Glutamatergic neuron (in vitro differentiated cells): ENCODE results near the gene SUSD4. TPM values are rescaled to one million over a fixed set of nuclear protein-coding genes. Genes with fewer than 3 reads are reported as not detected.

Source experiments
- DNase-seq: peaks from one replicate; pipeline ENCODE4 v3.0.0; 2022
- H3K27ac Mint-ChIP-seq: one replicate; pipeline ENCODE4 v1.8.0; 2020; ENCODE audit warnings: mild to moderate bottlenecking, mixed read lengths, inconsistent platforms; ENCODE audit not compliant: unreplicated experiment
- H3K27me3 Mint-ChIP-seq: one replicate; pipeline ENCODE4 v1.8.0; 2020; ENCODE audit warnings: mild to moderate bottlenecking, moderate library complexity, mixed read lengths, inconsistent platforms; ENCODE audit not compliant: unreplicated experiment
- H3K36me3 Mint-ChIP-seq: one replicate; pipeline ENCODE4 v1.8.0; 2020; ENCODE audit warnings: mild to moderate bottlenecking, mixed read lengths, inconsistent platforms; ENCODE audit not compliant: unreplicated experiment
- H3K4me1 Mint-ChIP-seq: one replicate; pipeline ENCODE4 v1.8.0; 2020; ENCODE audit warnings: mild to moderate bottlenecking, low read depth, mixed read lengths, inconsistent platforms; ENCODE audit not compliant: unreplicated experiment
- H3K4me3 Mint-ChIP-seq: one replicate; pipeline ENCODE4 v1.8.0; 2020; ENCODE audit warnings: mild to moderate bottlenecking, mixed read lengths, inconsistent platforms; ENCODE audit not compliant: unreplicated experiment
- H3K9me3 Mint-ChIP-seq: one replicate; pipeline ENCODE4 v1.8.0; 2020; ENCODE audit warnings: mild to moderate bottlenecking, moderate library complexity, mixed read lengths, inconsistent platforms; ENCODE audit not compliant: unreplicated experiment
- CTCF ChIP-seq: fragments of 200-600 bp; sonication (generic); IDR thresholded peaks from one replicate; pipeline ENCODE4 v1.5.0; 2021; ENCODE audit not compliant: partially characterized antibody, unreplicated experiment
- total RNA-seq: library from RNA; stranded (reverse); fragmentation: NEBNext Ultra II Directional; extraction: Animal tissue kit (Norgen Biotek cat#: 25700); gene quantifications from one replicate; pipeline ENCODE4 v1.2.1, GENCODE V29; 2021; ENCODE audit not compliant: unreplicated experiment

SUSD4 gene
- total RNA-seq, 1 donor from 2014 or later = 0.47 TPM

DNA sequence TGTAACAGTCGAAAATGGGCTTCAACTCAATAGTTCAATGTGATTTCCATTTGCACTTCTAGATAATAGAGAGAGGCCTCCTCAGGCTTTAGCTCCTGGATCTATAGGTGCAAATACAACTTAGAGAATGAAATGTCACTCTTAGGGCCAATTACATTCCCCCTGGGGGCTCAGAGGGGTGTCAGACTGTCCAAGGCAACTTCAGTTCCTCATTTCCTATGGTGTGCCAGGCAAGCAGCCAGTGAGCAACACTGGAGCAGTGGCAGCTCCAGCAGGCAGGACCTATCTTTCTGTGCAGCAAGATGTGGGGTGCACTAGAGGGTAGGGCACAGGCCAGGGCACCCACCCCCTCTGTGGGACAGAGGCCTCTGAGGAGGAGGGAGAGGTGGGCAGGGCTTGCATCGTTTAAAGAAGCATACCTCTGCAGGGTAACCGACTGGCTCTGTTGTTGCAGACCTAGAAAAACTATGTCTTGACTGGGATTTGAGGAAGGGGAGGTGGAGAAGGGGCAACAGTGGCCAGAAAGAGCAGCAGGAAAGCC is 97.3 kb downstream of the SUSD4 start:
- no peak for TF ChIP-seq CTCF
- H3K27me3 Mint-ChIP-seq = no peaks in the 10 kb centered on the region
- no peak overlapping the region for H3K27ac Mint-ChIP-seq
- no peak overlapping the region for H3K4me3 Mint-ChIP-seq
- DNase-seq = no peak
- H3K36me3 Mint-ChIP-seq = no peaks in the 10 kb centered on the region
- H3K4me1 Mint-ChIP-seq = no peaks in the 10 kb centered on the region
- no peaks in the 10 kb centered on the region for H3K9me3 Mint-ChIP-seq

DNA sequence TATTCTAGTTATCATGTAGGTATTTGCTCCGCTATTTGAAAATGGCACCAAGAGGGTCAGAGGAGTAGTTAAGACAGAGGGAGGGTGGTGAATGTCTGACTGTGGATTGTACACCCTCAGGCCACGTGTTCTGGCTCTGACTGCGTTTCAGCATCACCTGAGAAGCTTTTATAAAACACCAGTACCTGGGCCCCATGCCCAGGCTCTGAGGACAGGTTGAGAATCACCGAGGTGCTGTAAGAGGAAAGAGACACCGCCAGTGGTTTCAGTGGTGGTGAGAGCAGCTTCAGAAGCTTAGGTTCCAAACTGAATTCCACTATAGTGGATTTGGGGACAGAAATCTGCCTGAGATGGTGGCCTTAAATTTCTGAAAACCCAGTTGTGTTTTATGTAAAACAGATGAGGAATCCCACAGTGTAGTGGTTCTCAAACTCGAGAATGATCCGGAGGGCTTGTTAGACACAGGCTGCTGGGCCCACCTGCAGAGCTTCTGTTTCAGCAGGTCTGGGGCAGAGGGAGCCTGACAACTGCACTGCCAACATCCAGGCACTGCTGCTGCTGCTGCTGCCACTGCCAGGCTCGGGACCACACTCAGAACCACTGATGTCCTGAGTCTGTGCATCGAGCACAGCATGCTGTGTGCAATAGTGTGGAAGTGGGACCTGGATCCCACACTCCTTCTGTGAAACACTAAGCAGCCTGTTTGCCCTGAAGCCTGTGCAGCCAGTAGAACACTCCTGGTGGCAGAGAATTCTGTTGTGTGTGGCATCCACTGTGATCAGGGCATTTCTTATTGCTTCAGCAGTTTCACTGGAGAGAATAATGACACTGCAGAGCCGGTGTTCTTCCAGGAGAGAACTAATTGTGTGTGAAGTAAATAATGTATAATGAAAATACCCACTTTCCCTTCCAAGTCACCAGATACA is 98.7 kb downstream of the SUSD4 start:
- Mint-ChIP-seq H3K9me3 (no peaks in the 10 kb centered on the region), H3K27me3 (no peaks in the 10 kb centered on the region), H3K4me1 (peaks cover 7% of the 10 kb centered on the region), H3K27ac (no peak overlapping the region), H3K4me3 (no peak overlapping the region), H3K36me3 (no peaks in the 10 kb centered on the region)
- no peak for TF ChIP-seq CTCF
- no peak for DNase-seq

DNA sequence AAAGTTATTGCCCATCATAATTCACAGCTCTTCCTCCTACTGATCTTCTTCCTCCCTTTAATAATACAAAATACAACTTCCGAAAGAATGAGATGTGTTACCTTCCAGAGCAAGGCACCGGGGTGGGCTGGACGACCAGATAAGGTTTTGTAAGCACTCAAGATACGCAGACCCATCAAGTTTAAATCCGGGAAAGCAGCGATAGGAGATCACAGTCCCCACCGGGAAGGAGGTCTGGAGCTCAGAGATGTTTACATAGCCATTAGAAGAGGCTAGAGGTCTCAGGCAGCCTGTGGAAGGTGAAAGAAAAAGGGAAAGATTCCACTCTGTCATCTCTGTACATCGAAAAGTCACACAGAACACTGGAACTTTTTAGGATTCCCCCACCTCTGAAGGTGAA is 99.4 kb downstream of the SUSD4 start:
- H3K36me3 Mint-ChIP-seq = no peaks in the 10 kb centered on the region
- H3K4me3 Mint-ChIP-seq = no peak overlapping the region
- no peak for TF ChIP-seq CTCF
- H3K9me3 Mint-ChIP-seq = no peaks in the 10 kb centered on the region
- H3K4me1 Mint-ChIP-seq = peaks cover 14% of the 10 kb centered on the region
- H3K27me3 Mint-ChIP-seq = no peaks in the 10 kb centered on the region
- H3K27ac Mint-ChIP-seq = no peak overlapping the region
- DNase-seq = no peak

GRCh38 chr1:223261914-223262313 is 102.1 kb downstream of the SUSD4 start:
- TF ChIP-seq CTCF = no peak
- DNase-seq = no peak
- Mint-ChIP-seq H3K4me3 (no peak overlapping the region), H3K36me3 (peaks cover under 1% of the 10 kb centered on the region), H3K9me3 (no peaks in the 10 kb centered on the region), H3K27ac (no peak overlapping the region), H3K27me3 (no peaks in the 10 kb centered on the region), H3K4me1 (peaks cover 26% of the 10 kb centered on the region)

DNA sequence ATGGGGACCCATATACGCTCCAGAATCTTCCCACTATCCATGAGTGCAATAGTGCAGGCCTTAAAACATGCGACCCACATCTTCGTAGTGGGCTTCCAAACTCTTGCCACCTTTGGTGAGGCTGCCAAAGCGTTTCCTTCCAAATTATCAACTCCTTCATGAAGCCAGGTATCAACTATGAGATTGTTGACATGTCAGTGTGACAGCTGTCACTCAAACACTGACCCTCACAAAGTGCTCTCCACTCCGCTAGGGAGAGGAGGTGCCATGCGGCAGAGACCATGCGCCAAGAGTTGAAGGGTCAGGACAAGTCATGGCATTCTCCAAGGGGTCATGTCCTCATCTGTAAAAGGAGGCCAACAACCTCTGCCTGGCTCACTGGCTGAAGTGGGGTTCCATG is 103.3 kb downstream of the SUSD4 start:
- Mint-ChIP-seq H3K9me3 (no peaks in the 10 kb centered on the region), H3K27ac (no peak overlapping the region), H3K36me3 (peaks cover 7% of the 10 kb centered on the region), H3K27me3 (no peaks in the 10 kb centered on the region), H3K4me1 (peaks cover 26% of the 10 kb centered on the region), H3K4me3 (no peak overlapping the region)
- no peak for DNase-seq
- no peak for TF ChIP-seq CTCF
